GM12875 (cell line): ENCODE data around the gene SESN1.

ENCODE experiments used
- H3K4me3 ChIP-seq: one replicate; pipeline ENCODE4 v1.5.1; 2011; ENCODE audit warnings: low read depth, low read length, control low read depth
- CTCF ChIP-seq: IDR thresholded peaks from 2 replicates; pipeline ENCODE4 v1.5.1; 2011; ENCODE audit warnings: low read depth, mild to moderate bottlenecking, control low read depth, inconsistent platforms, low read length, moderate library complexity, borderline replicate concordance; ENCODE audit not compliant: insufficient read depth

Gene SESN1

GRCh38 chr6:108953681-108954080, 141.0 kb downstream of the SESN1 start:
- TF ChIP-seq CTCF: no peak

GRCh38 chr6:108952776-108953486, 141.7 kb downstream of the SESN1 start:
- TF ChIP-seq CTCF: no peak
- no peak overlapping the region for H3K4me3 ChIP-seq

More at GRCh38 chr6:108953681-108954080, 141.0 kb downstream of the SESN1 start:
- no peak overlapping the region for H3K4me3 ChIP-seq

GRCh38 chr6:108951351-108951953, 143.2 kb downstream of the SESN1 start:
- TF ChIP-seq CTCF: no peak
- no peak overlapping the region for H3K4me3 ChIP-seq

- no peak overlapping the region for H3K4me3 ChIP-seq
- TF ChIP-seq CTCF: no peak
Measured at GRCh38 chr6:108948181-108948661, 146.4 kb downstream of the SESN1 start.

GRCh38 chr6:108947114-108947854, 147.4 kb downstream of the SESN1 start:
- H3K4me3 ChIP-seq: no peak overlapping the region
- TF ChIP-seq CTCF: no peak

GRCh38 chr6:108946695-108947094, 148.0 kb downstream of the SESN1 start:
- no peak for TF ChIP-seq CTCF
- no peak overlapping the region for H3K4me3 ChIP-seq
